ENCODE data around the gene SEMA3E. TPM values are rescaled to one million over a fixed set of nuclear protein-coding genes. Genes with fewer than 3 reads are reported as not detected.

SEMA3E gene
- total and polyA plus RNA-seq, 7 donors: 0.04 to 0.46 (median 0.27) TPM

GRCh38 chr7:83546586-83546985 lies 102.4 kb downstream of the SEMA3E start:
- H3K27ac ChIP-seq: no peak overlapping the region
- TF ChIP-seq CTCF (IDR thresholded peaks at IDR 0.05): no peak
- no peaks in the 10 kb centered on the region for H3K36me3 ChIP-seq (ENCODE audit: insufficient read depth in 1 of 2, low read depth in 1 of 2)
- H3K27me3 ChIP-seq (ENCODE audit: insufficient read depth in 3 of 3, low read length in 2 of 3): no peaks in the 10 kb centered on the region
- no peak for ATAC-seq
- no peak for DNase-seq
- WGBS, 3 donors: 57 to 81% (median 58%) methylated on average over 2 of the region's 2 CpGs
- H3K9me3 ChIP-seq: no peaks in the 10 kb centered on the region
- no peaks in the 10 kb centered on the region for H3K4me1 ChIP-seq
- intact Hi-C loops (cut with DNase I): no loop called here
- H3K4me3 ChIP-seq: no peak overlapping the region

- intact Hi-C loops (cut with DNase I): no loop called here
- 81 to 89% (median 84%) methylated on average over 7 of the region's 7 CpGs for WGBS, 3 donors
Measured at GRCh38 chr7:83541187-83541960, 107.6 kb downstream of the SEMA3E start.

GRCh38 chr7:83534488-83534887 lies 114.5 kb downstream of the SEMA3E start:
- intact Hi-C loops (cut with DNase I): no loop called here
- Histone ChIP-seq H3K9me3 (no peaks in the 10 kb centered on the region), H3K4me1 (no peaks in the 10 kb centered on the region), H3K36me3 (ENCODE audit: insufficient read depth in 1 of 2, low read depth in 1 of 2) (no peaks in the 10 kb centered on the region), H3K27ac (no peak overlapping the region), H3K4me3 (no peak overlapping the region), H3K27me3 (ENCODE audit: insufficient read depth in 3 of 3, low read length in 2 of 3) (no peaks in the 10 kb centered on the region)
- ATAC-seq (no peak), DNase-seq (no peak)
- TF ChIP-seq CTCF (IDR thresholded peaks at IDR 0.05): no peak

More at GRCh38 chr7:83541187-83541960, 107.6 kb downstream of the SEMA3E start:
- ATAC-seq (no peak), DNase-seq (no peak)
- TF ChIP-seq CTCF (IDR thresholded peaks at IDR 0.05): no peak
- Histone ChIP-seq H3K9me3 (no peaks in the 10 kb centered on the region), H3K27ac (no peak overlapping the region), H3K4me3 (no peak overlapping the region), H3K36me3 (ENCODE audit: insufficient read depth in 1 of 2, low read depth in 1 of 2) (no peaks in the 10 kb centered on the region), H3K27me3 (ENCODE audit: insufficient read depth in 3 of 3, low read length in 2 of 3) (no peaks in the 10 kb centered on the region), H3K4me1 (no peaks in the 10 kb centered on the region)

GRCh38 chr7:83532219-83532618 lies 116.7 kb downstream of the SEMA3E start:
- Histone ChIP-seq H3K4me3 (no peak overlapping the region), H3K36me3 (ENCODE audit: insufficient read depth in 1 of 2, low read depth in 1 of 2) (no peaks in the 10 kb centered on the region), H3K4me1 (no peaks in the 10 kb centered on the region), H3K27ac (no peak overlapping the region), H3K27me3 (ENCODE audit: insufficient read depth in 3 of 3, low read length in 2 of 3) (no peaks in the 10 kb centered on the region), H3K9me3 (no peaks in the 10 kb centered on the region)
- WGBS, 3 donors: 59 to 60% (median 59%) methylated on average over 2 of the region's 2 CpGs
- no peak for ATAC-seq
- no peak for TF ChIP-seq CTCF (IDR thresholded peaks at IDR 0.05)
- intact Hi-C loops (cut with DNase I): no loop called here
- no peak for DNase-seq

GRCh38 chr7:83531766-83532165 lies 117.2 kb downstream of the SEMA3E start:
- TF ChIP-seq CTCF (IDR thresholded peaks at IDR 0.05): no peak

More at GRCh38 chr7:83531766-83532165, 117.2 kb downstream of the SEMA3E start:
- 50 to 57% (median 57%) methylated on average over 2 of the region's 2 CpGs for WGBS, 3 donors
- H3K4me3 ChIP-seq: no peak overlapping the region
- ATAC-seq: no peak
- H3K27ac ChIP-seq: no peak overlapping the region
- no peaks in the 10 kb centered on the region for H3K36me3 ChIP-seq (ENCODE audit: insufficient read depth in 1 of 2, low read depth in 1 of 2)
- H3K9me3 ChIP-seq: no peaks in the 10 kb centered on the region
- no peak for DNase-seq
- H3K4me1 ChIP-seq: no peaks in the 10 kb centered on the region
- intact Hi-C loops (cut with DNase I): no loop called here
- no peaks in the 10 kb centered on the region for H3K27me3 ChIP-seq (ENCODE audit: insufficient read depth in 3 of 3, low read length in 2 of 3)

Data from psoas muscle (tissue), 8 donors.